GM23338 (cell line): Measurements from ENCODE around the gene FAU.

ENCODE experiments used
- CREB1 ChIP-seq: fragments of 250-450 bp; sonication (Bioruptor Pico); IDR thresholded peaks from 2 replicates; pipeline ENCODE4 v1.5.0; 2020; ENCODE audit warnings: low read depth, mild to moderate bottlenecking, moderate library complexity
- EZH2 ChIP-seq: fragments of 200-600 bp; sonication (generic); IDR thresholded peaks from one replicate; pipeline ENCODE4 v1.8.0; 2017; ENCODE audit warnings: antibody characterized with exemption, mild to moderate bottlenecking, low read depth; ENCODE audit not compliant: unreplicated experiment
- EZH2phosphoT487 ChIP-seq: fragments of 200-600 bp; sonication (generic); IDR thresholded peaks from one replicate; pipeline ENCODE4 v1.8.1; 2018; ENCODE audit warnings: antibody characterized with exemption; ENCODE audit not compliant: unreplicated experiment
- JUNB ChIP-seq: IDR thresholded peaks from one replicate; pipeline ENCODE4 v1.6.1; 2016; ENCODE audit warnings: antibody characterized with exemption; ENCODE audit not compliant: unreplicated experiment
- POLR2AphosphoS5 ChIP-seq: IDR thresholded peaks from 2 replicates; pipeline ENCODE4 v1.6.1; 2016; ENCODE audit warnings: antibody characterized with exemption, low read depth
- STAT1 ChIP-seq: IDR thresholded peaks from one replicate; pipeline ENCODE4 v1.6.1; 2016; ENCODE audit warnings: antibody characterized with exemption; ENCODE audit not compliant: unreplicated experiment
- ZNF114 ChIP-seq: fragments of 250-450 bp; sonication (Bioruptor Pico); IDR thresholded peaks from 2 replicates; pipeline ENCODE4 v1.5.0; 2020; ENCODE audit warnings: mild to moderate bottlenecking, moderate library complexity
- ZNF331 ChIP-seq: fragments of 250-450 bp; sonication (Bioruptor Pico); IDR thresholded peaks from 2 replicates; pipeline ENCODE4 v1.5.0; 2020; ENCODE audit warnings: low read depth, mild to moderate bottlenecking, moderate library complexity
- TF ChIP-seq, protein P1 (sequence below): IDR thresholded peaks from one replicate; pipeline ENCODE4 v1.6.1; 2018; ENCODE audit warnings: antibody characterized with exemption; ENCODE audit not compliant: unreplicated experiment
- TF ChIP-seq, protein P2 (sequence below), 2 experiments: fragments of 200-600 bp in 1 of 2; sonication (generic) in 1 of 2; conservative IDR thresholded peaks; 2 replicates each; pipeline versions ENCODE4 v1.5.1 to v1.6.1; 2016 to 2017; ENCODE audit warnings: antibody characterized with exemption in 2 of 2, low read depth in 2 of 2, mild to moderate bottlenecking in 2 of 2, moderate library complexity in 1 of 2
- TF ChIP-seq, protein P3 (sequence below): fragments of 250-450 bp; sonication (Bioruptor Pico); IDR thresholded peaks from 2 replicates; pipeline ENCODE4 v1.5.0; 2020; ENCODE audit warnings: mild to moderate bottlenecking, moderate library complexity
- TF ChIP-seq, protein P4 (sequence below): IDR thresholded peaks from 2 replicates; pipeline ENCODE4 v1.6.1; 2016; ENCODE audit warnings: antibody characterized with exemption

DNA sequence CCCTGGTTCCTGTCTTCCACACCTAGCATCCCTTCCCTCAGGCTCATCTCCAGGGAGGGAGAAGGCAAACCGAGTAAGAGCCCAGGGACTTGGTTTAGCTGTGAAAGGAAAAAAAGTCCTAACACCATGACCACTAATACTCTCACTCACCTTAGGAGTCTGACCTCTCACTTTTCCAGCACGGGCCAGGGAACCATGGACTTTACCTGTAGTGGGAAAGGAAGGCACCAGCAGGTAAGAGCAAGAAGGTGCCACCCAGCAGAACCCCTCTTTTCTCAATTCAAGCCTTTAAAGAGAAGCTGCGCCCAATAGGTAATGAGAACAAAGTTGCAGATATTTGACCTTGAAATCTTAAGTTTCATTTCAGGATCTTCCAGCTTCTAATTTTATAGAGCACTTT, 1.1 kb downstream of the FAU start:
- TF ChIP-seq, protein P1, sequence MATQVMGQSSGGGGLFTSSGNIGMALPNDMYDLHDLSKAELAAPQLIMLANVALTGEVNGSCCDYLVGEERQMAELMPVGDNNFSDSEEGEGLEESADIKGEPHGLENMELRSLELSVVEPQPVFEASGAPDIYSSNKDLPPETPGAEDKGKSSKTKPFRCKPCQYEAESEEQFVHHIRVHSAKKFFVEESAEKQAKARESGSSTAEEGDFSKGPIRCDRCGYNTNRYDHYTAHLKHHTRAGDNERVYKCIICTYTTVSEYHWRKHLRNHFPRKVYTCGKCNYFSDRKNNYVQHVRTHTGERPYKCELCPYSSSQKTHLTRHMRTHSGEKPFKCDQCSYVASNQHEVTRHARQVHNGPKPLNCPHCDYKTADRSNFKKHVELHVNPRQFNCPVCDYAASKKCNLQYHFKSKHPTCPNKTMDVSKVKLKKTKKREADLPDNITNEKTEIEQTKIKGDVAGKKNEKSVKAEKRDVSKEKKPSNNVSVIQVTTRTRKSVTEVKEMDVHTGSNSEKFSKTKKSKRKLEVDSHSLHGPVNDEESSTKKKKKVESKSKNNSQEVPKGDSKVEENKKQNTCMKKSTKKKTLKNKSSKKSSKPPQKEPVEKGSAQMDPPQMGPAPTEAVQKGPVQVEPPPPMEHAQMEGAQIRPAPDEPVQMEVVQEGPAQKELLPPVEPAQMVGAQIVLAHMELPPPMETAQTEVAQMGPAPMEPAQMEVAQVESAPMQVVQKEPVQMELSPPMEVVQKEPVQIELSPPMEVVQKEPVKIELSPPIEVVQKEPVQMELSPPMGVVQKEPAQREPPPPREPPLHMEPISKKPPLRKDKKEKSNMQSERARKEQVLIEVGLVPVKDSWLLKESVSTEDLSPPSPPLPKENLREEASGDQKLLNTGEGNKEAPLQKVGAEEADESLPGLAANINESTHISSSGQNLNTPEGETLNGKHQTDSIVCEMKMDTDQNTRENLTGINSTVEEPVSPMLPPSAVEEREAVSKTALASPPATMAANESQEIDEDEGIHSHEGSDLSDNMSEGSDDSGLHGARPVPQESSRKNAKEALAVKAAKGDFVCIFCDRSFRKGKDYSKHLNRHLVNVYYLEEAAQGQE, result no peak
- TF ChIP-seq, protein P2, sequence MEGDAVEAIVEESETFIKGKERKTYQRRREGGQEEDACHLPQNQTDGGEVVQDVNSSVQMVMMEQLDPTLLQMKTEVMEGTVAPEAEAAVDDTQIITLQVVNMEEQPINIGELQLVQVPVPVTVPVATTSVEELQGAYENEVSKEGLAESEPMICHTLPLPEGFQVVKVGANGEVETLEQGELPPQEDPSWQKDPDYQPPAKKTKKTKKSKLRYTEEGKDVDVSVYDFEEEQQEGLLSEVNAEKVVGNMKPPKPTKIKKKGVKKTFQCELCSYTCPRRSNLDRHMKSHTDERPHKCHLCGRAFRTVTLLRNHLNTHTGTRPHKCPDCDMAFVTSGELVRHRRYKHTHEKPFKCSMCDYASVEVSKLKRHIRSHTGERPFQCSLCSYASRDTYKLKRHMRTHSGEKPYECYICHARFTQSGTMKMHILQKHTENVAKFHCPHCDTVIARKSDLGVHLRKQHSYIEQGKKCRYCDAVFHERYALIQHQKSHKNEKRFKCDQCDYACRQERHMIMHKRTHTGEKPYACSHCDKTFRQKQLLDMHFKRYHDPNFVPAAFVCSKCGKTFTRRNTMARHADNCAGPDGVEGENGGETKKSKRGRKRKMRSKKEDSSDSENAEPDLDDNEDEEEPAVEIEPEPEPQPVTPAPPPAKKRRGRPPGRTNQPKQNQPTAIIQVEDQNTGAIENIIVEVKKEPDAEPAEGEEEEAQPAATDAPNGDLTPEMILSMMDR (conservative IDR thresholded peaks at IDR 0.05; ENCODE audit: low read depth in 2 of 2), result no peak
- TF ChIP-seq EZH2 (no peak), CREB1 (CRISPR knock-in tag) (no peak), POLR2AphosphoS5 (no peak), EZH2phosphoT487 (no peak), JUNB (no peak), ZNF331 (CRISPR knock-in tag) (no peak), ZNF114 (CRISPR knock-in tag) (no peak), STAT1 (no peak)
- TF ChIP-seq, protein P3, sequence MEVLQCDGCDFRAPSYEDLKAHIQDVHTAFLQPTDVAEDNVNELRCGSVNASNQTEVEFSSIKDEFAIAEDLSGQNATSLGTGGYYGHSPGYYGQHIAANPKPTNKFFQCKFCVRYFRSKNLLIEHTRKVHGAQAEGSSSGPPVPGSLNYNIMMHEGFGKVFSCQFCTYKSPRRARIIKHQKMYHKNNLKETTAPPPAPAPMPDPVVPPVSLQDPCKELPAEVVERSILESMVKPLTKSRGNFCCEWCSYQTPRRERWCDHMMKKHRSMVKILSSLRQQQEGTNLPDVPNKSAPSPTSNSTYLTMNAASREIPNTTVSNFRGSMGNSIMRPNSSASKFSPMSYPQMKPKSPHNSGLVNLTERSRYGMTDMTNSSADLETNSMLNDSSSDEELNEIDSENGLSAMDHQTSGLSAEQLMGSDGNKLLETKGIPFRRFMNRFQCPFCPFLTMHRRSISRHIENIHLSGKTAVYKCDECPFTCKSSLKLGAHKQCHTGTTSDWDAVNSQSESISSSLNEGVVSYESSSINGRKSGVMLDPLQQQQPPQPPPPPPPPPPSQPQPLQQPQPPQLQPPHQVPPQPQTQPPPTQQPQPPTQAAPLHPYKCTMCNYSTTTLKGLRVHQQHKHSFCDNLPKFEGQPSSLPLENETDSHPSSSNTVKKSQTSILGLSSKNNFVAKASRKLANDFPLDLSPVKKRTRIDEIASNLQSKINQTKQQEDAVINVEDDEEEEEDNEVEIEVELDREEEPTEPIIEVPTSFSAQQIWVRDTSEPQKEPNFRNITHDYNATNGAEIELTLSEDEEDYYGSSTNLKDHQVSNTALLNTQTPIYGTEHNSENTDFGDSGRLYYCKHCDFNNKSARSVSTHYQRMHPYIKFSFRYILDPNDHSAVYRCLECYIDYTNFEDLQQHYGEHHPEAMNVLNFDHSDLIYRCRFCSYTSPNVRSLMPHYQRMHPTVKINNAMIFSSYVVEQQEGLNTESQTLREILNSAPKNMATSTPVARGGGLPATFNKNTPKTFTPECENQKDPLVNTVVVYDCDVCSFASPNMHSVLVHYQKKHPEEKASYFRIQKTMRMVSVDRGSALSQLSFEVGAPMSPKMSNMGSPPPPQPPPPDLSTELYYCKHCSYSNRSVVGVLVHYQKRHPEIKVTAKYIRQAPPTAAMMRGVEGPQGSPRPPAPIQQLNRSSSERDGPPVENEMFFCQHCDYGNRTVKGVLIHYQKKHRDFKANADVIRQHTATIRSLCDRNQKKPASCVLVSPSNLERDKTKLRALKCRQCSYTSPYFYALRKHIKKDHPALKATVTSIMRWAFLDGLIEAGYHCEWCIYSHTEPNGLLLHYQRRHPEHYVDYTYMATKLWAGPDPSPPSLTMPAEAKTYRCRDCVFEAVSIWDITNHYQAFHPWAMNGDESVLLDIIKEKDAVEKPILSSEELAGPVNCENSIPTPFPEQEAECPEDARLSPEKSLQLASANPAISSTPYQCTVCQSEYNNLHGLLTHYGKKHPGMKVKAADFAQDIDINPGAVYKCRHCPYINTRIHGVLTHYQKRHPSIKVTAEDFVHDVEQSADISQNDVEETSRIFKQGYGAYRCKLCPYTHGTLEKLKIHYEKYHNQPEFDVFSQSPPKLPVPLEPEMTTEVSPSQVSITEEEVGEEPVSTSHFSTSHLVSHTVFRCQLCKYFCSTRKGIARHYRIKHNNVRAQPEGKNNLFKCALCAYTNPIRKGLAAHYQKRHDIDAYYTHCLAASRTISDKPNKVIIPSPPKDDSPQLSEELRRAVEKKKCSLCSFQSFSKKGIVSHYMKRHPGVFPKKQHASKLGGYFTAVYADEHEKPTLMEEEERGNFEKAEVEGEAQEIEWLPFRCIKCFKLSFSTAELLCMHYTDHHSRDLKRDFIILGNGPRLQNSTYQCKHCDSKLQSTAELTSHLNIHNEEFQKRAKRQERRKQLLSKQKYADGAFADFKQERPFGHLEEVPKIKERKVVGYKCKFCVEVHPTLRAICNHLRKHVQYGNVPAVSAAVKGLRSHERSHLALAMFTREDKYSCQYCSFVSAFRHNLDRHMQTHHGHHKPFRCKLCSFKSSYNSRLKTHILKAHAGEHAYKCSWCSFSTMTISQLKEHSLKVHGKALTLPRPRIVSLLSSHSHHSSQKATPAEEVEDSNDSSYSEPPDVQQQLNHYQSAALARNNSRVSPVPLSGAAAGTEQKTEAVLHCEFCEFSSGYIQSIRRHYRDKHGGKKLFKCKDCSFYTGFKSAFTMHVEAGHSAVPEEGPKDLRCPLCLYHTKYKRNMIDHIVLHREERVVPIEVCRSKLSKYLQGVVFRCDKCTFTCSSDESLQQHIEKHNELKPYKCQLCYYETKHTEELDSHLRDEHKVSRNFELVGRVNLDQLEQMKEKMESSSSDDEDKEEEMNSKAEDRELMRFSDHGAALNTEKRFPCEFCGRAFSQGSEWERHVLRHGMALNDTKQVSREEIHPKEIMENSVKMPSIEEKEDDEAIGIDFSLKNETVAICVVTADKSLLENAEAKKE (CRISPR knock-in tag), result no peak
- TF ChIP-seq, protein P4, sequence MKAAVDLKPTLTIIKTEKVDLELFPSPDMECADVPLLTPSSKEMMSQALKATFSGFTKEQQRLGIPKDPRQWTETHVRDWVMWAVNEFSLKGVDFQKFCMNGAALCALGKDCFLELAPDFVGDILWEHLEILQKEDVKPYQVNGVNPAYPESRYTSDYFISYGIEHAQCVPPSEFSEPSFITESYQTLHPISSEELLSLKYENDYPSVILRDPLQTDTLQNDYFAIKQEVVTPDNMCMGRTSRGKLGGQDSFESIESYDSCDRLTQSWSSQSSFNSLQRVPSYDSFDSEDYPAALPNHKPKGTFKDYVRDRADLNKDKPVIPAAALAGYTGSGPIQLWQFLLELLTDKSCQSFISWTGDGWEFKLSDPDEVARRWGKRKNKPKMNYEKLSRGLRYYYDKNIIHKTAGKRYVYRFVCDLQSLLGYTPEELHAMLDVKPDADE, result no peak
